G401 (cell line): ENCODE measurements around the gene TMPRSS4. TPM values are rescaled to one million over a fixed set of nuclear protein-coding genes. Genes with fewer than 3 reads are reported as not detected.

Experiments
- DNase-seq: peaks from one replicate; pipeline ENCODE4 v3.0.0-alpha.2; 2015; ENCODE audit warnings: low spot score
- in situ Hi-C: cut with HindIII; loops from 2 replicates; pipeline ENCODE4 v1.10.0; 2016; ENCODE audit warnings: low sequenced_read_pairs, mixed read lengths
- total RNA-seq: library from RNA; depleted of rRNA; stranded (reverse); fragments of >200 nt; shearing (Covaris generic); gene quantifications from 2 replicates; pipeline ENCODE4 v1.2.3, GENCODE V29; 2014; rRNA removed

The TMPRSS4 gene
- not detected in 2 replicates for total RNA-seq

- DNase-seq: no peak
- in situ Hi-C loops: no loop called here
Measured at GRCh38 chr11:118076754-118077281, at the start of gene TMPRSS4. TSS of gene TMPRSS4 (plus strand) at chr11:118077078. CDS start at chr11:118077303, 225 bp downstream.

- in situ Hi-C loops: no loop called here
- DNase-seq: no peak
Measured at GRCh38 chr11:118027694-118028093, 49.2 kb upstream of the TMPRSS4 start.

- in situ Hi-C loops: no loop called here
- no peak for DNase-seq
Measured at GRCh38 chr11:118028626-118029025, 48.3 kb upstream of the TMPRSS4 start.

GRCh38 chr11:118033443-118033842 is 43.4 kb upstream of the TMPRSS4 start:
- no peak for DNase-seq
- in situ Hi-C loops: no loop called here

- in situ Hi-C loops: no loop called here
Measured at GRCh38 chr11:118042141-118042540, 34.7 kb upstream of the TMPRSS4 start.

GRCh38 chr11:118042796-118043195 is 34.1 kb upstream of the TMPRSS4 start:
- DNase-seq: no peak
- in situ Hi-C loops: no loop called here

More at GRCh38 chr11:118042141-118042540, 34.7 kb upstream of the TMPRSS4 start:
- DNase-seq: no peak

GRCh38 chr11:118045191-118045590 is 31.7 kb upstream of the TMPRSS4 start:
- in situ Hi-C loops: no loop called here
- no peak for DNase-seq

GRCh38 chr11:118046051-118046963 is 30.6 kb upstream of the TMPRSS4 start:
- in situ Hi-C loops: no loop called here
- no peak for DNase-seq

GRCh38 chr11:118046964-118047700 is 29.7 kb upstream of the TMPRSS4 start:
- in situ Hi-C loops: no loop called here
- no peak for DNase-seq

GRCh38 chr11:118047749-118048148 is 29.1 kb upstream of the TMPRSS4 start:
- in situ Hi-C loops: no loop called here
- DNase-seq: no peak

- DNase-seq: no peak
- in situ Hi-C loops: no loop called here
Measured at GRCh38 chr11:118048472-118049370, 28.2 kb upstream of the TMPRSS4 start.

GRCh38 chr11:118049771-118050170 is 27.1 kb upstream of the TMPRSS4 start:
- in situ Hi-C loops: no loop called here
- no peak for DNase-seq

GRCh38 chr11:118050208-118050891 is 26.5 kb upstream of the TMPRSS4 start:
- DNase-seq: no peak
- in situ Hi-C loops: no loop called here

GRCh38 chr11:118051136-118051610 is 25.7 kb upstream of the TMPRSS4 start:
- in situ Hi-C loops: no loop called here

GRCh38 chr11:118051611-118052461 is 25.0 kb upstream of the TMPRSS4 start:
- no peak for DNase-seq
- in situ Hi-C loops: no loop called here

More at GRCh38 chr11:118051136-118051610, 25.7 kb upstream of the TMPRSS4 start:
- DNase-seq: no peak

GRCh38 chr11:118052581-118053206 is 24.2 kb upstream of the TMPRSS4 start:
- DNase-seq: no peak
- in situ Hi-C loops: no loop called here
